Measurements from ENCODE around the gene SEMA4D. TPM values are rescaled to one million over a fixed set of nuclear protein-coding genes. Genes with fewer than 3 reads are reported as not detected.

SEMA4D gene
- total RNA-seq, 1 donor, result 0.43 TPM

GRCh38 chr9:89464300-89464901, 33.5 kb downstream of the SEMA4D start:
- H3K4me3 ChIP-seq (ENCODE audit: low read depth, low read length), result no peak overlapping the region
- DNase-seq (ENCODE audit: low read depth), result no peak
- TF ChIP-seq CTCF (IDR thresholded peaks at IDR 0.05; ENCODE audit: insufficient read depth, low read depth, low read length), result no peak

- no peak for TF ChIP-seq CTCF (IDR thresholded peaks at IDR 0.05; ENCODE audit: insufficient read depth, low read depth, low read length)
- DNase-seq (ENCODE audit: low read depth), result no peak
- H3K4me3 ChIP-seq (ENCODE audit: low read depth, low read length), result no peak overlapping the region
Measured at GRCh38 chr9:89462817-89463683, 34.9 kb downstream of the SEMA4D start.

GRCh38 chr9:89462199-89462598, 35.7 kb downstream of the SEMA4D start:
- H3K4me3 ChIP-seq (ENCODE audit: low read depth, low read length), result no peak overlapping the region
- TF ChIP-seq CTCF (IDR thresholded peaks at IDR 0.05; ENCODE audit: insufficient read depth, low read depth, low read length), result no peak
- DNase-seq (ENCODE audit: low read depth), result no peak

- no peak for TF ChIP-seq CTCF (IDR thresholded peaks at IDR 0.05; ENCODE audit: insufficient read depth, low read depth, low read length)
- peak; percentile 19 for DNase-seq (ENCODE audit: low read depth)
- H3K4me3 ChIP-seq (ENCODE audit: low read depth, low read length), result no peak overlapping the region
Measured at GRCh38 chr9:89461265-89461664, 36.6 kb downstream of the SEMA4D start.

GRCh38 chr9:89460551-89460950, 37.4 kb downstream of the SEMA4D start:
- no peak for DNase-seq (ENCODE audit: low read depth)
- H3K4me3 ChIP-seq (ENCODE audit: low read depth, low read length), result no peak overlapping the region
- TF ChIP-seq CTCF (IDR thresholded peaks at IDR 0.05; ENCODE audit: insufficient read depth, low read depth, low read length), result no peak

- no peak overlapping the region for H3K4me3 ChIP-seq (ENCODE audit: low read depth, low read length)
- no peak for TF ChIP-seq CTCF (IDR thresholded peaks at IDR 0.05; ENCODE audit: insufficient read depth, low read depth, low read length)
- DNase-seq (ENCODE audit: low read depth), result no peak
Measured at GRCh38 chr9:89458768-89459496, 39.0 kb downstream of the SEMA4D start.

Measured in fibroblast of villous mesenchyme (primary cell).